ENCODE measurements around the gene TMEM40. TPM values are rescaled to one million over a fixed set of nuclear protein-coding genes. Genes with fewer than 3 reads are reported as not detected.

Gene TMEM40
- total and polyA plus RNA-seq, 9 of the 15 experiments (the other 6 are each of a cell fraction or from before 2014, with no cell fraction given): 0.11 to 0.31 (median 0.14) TPM; not detected in 6

- 0 out of 2 replicates have a peak, but pooled peaks have one; percentile 6 for TF ChIP-seq REST (IDR thresholded peaks at IDR 0.05; ENCODE audit: borderline replicate concordance)
- peak; percentile 52; the same call in 1 of the 2 replicates for TF ChIP-seq REST (CRISPR knock-in tag; IDR thresholded peaks at IDR 0.05; ENCODE audit: low read depth)
- TF ChIP-seq NKRF (IDR thresholded peaks at IDR 0.05; ENCODE audit: borderline replicate concordance): peak; percentile 34; the same call in 1 of the 2 replicates
- TF ChIP-seq MLLT1 (IDR thresholded peaks at IDR 0.05): 0 out of 4 replicates have a peak, but pooled peaks of 1 of the 2 experiments have one; percentile 18
- TF ChIP-seq TGIF2 (CRISPR knock-in tag; IDR thresholded peaks at IDR 0.05): no peak
- 0 out of 2 replicates have a peak, but pooled peaks have one; percentile 33 for TF ChIP-seq ZBTB26 (CRISPR knock-in tag; IDR thresholded peaks at IDR 0.05)
- no peak for TF ChIP-seq SETDB1 (IDR thresholded peaks at IDR 0.05; ENCODE audit: low read length)
- peak; percentile 47 for TF ChIP-seq PRPF4 (IDR thresholded peaks at IDR 0.05; ENCODE audit: insufficient read depth, low read depth, low read length, poor library complexity, severe bottlenecking)
- TF ChIP-seq TRIM24 (IDR thresholded peaks at IDR 0.05): peak in 1 of 2 experiments; percentile 35; a peak in 1 of 4 replicates
- TF ChIP-seq FOXK2 (conservative IDR thresholded peaks at IDR 0.05 in 1 of 2, IDR thresholded peaks at IDR 0.05 in 1 of 2; ENCODE audit: low read depth in 2 of 2): no peak
- no peak for TF ChIP-seq ZNF165 (CRISPR knock-in tag; IDR thresholded peaks at IDR 0.05; ENCODE audit: borderline replicate concordance)
Measured at GRCh38 chr3:12796171-12797123, 37.4 kb upstream of the TMEM40 start, which contains the start of gene CAND2 (continued).
